ENCODE results near the gene KRTAP5-6. TPM values are rescaled to one million over a fixed set of nuclear protein-coding genes. Genes with fewer than 3 reads are reported as not detected.

KRTAP5-6 gene
- total RNA-seq: not detected in 2 replicates

GRCh38 chr11:1696608-1697570 is at the start of gene KRTAP5-6:
Gene KRTAP5-6 (plus strand): TSS chr11:1697195. CDS start chr11:1697246, 51 bp downstream.

Other genes starting within 250 kb of the KRTAP5-6 start
- 37.7 and 52.6 TPM in 2 replicates for gene MOB2, start 210.4 kb upstream of the KRTAP5-6 start, total RNA-seq
- 0.32 and 1.8 TPM in 2 replicates for gene DUSP8, start 124.9 kb upstream of the KRTAP5-6 start, total RNA-seq
- not detected in 2 replicates for gene KRTAP5-1, start 111.9 kb upstream of the KRTAP5-6 start, total RNA-seq
- gene KRTAP5-2, start 98.9 kb upstream of the KRTAP5-6 start, total RNA-seq: not detected in 2 replicates
- gene KRTAP5-3, start 88.7 kb upstream of the KRTAP5-6 start, total RNA-seq: not detected in 2 replicates
- gene KRTAP5-4, start 75.1 kb upstream of the KRTAP5-6 start, total RNA-seq: not detected in 2 replicates
- not detected in 2 replicates for gene KRTAP5-5, start 67.4 kb upstream of the KRTAP5-6 start, total RNA-seq
- gene IFITM10, start 53.4 kb downstream of the KRTAP5-6 start, total RNA-seq: 0.25 TPM in 1 of 2 replicates, not detected in the other
- gene CTSD, start 66.7 kb downstream of the KRTAP5-6 start, total RNA-seq: 74.3 and 690 TPM in 2 replicates
- gene SYT8, start 137.8 kb downstream of the KRTAP5-6 start, total RNA-seq: 0.06 TPM in 1 of 2 replicates, not detected in the other
- gene TNNI2, start 141.8 kb downstream of the KRTAP5-6 start, total RNA-seq: not detected in 2 replicates
- 0.31 and 0.32 TPM in 2 replicates for gene LSP1, start 155.9 kb downstream of the KRTAP5-6 start, total RNA-seq
- not detected in 2 replicates for gene PRR33, start 194.7 kb downstream of the KRTAP5-6 start, total RNA-seq
- 2.1 TPM in 1 of 2 replicates, not detected in the other for gene TNNT3, start 222.5 kb downstream of the KRTAP5-6 start, total RNA-seq